ENCODE results near the gene RGS11. TPM values are rescaled to one million over a fixed set of nuclear protein-coding genes. Genes with fewer than 3 reads are reported as not detected.

RGS11 gene
- total and polyA plus RNA-seq, 4 donors, result 1.8 to 5.6 (median 3.2) TPM

DNA sequence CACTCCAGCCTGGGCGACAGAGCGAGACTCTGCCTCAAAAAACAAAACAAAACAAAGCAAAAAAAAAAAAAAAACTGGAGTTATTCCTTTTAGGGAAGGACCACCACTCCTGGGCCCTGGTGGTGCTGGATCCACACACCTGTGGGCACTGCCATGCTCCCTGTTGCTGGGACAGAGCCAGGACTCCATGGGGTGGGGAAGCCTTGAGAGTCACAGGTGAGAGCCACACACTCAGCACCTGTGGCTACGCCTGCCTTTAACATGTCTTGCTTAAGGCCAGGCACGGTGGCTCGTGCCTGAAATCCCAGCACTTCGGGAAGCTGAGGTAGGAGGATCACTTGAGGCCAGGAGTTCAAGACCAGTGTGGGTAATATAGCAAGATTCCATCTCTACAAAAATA lies 25.5 kb upstream of the RGS11 start:
- Histone ChIP-seq H3K36me3 (ENCODE audit: control insufficient read depth in 4 of 4, insufficient read depth in 4 of 4, low read length in 4 of 4) (peaks cover 0 to 46% (median 2%) of the 10 kb centered on the region in 4 donors), H3K27ac (ENCODE audit: low read depth in 1 of 2, low read length in 1 of 2) (no peak overlapping the region), H3K9ac (ENCODE audit: insufficient read depth in 1 of 2, low read length in 2 of 2) (no peak overlapping the region), H3K4me3 (no peak overlapping the region), H3K9me3 (ENCODE audit: control insufficient read depth in 4 of 4, insufficient read depth in 3 of 4, low read length in 3 of 4) (no peaks in the 10 kb centered on the region), H3K4me1 (ENCODE audit: control insufficient read depth in 5 of 5, insufficient read depth in 5 of 5, low read length in 5 of 5) (no peaks in the 10 kb centered on the region), H3K27me3 (ENCODE audit: control insufficient read depth in 3 of 3, insufficient read depth in 3 of 3, low read length in 2 of 3) (no peaks in the 10 kb centered on the region)
- TF ChIP-seq, protein P1, sequence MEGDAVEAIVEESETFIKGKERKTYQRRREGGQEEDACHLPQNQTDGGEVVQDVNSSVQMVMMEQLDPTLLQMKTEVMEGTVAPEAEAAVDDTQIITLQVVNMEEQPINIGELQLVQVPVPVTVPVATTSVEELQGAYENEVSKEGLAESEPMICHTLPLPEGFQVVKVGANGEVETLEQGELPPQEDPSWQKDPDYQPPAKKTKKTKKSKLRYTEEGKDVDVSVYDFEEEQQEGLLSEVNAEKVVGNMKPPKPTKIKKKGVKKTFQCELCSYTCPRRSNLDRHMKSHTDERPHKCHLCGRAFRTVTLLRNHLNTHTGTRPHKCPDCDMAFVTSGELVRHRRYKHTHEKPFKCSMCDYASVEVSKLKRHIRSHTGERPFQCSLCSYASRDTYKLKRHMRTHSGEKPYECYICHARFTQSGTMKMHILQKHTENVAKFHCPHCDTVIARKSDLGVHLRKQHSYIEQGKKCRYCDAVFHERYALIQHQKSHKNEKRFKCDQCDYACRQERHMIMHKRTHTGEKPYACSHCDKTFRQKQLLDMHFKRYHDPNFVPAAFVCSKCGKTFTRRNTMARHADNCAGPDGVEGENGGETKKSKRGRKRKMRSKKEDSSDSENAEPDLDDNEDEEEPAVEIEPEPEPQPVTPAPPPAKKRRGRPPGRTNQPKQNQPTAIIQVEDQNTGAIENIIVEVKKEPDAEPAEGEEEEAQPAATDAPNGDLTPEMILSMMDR (IDR thresholded peaks at IDR 0.05; ENCODE audit: control extremely low read depth, extremely low read depth), result no peak
- DNase-seq (no peak), ATAC-seq (ENCODE audit: insufficient read depth, low FRiP score) (no peak)
- WGBS, 2 donors, result 87 to 93% methylated on average over 5 to 6 of the region's 6 CpGs

DNA sequence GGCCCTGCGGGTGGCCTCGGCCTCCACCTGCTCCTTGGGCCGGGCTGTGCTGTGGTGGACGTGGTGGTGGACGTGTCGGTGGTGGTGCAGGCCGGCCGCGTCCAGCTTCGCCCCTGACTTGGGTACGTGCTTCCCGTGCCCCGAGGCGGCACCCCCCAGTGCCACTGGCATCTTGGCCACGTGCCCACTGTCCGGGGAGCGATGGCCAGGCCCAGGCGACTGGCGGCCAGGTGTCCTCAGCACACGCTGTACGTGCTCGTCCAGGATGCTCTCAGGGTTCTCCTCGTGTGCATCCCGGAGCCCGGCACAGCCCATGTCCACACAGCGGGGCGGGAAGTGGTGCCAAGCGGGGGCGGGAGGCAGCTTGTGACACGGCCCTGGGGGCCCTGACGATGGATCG lies 22.1 kb upstream of the RGS11 start:
- H3K27ac ChIP-seq (ENCODE audit: low read depth in 1 of 2, low read length in 1 of 2), result no peak overlapping the region
- ATAC-seq (ENCODE audit: insufficient read depth, low FRiP score) (no peak), DNase-seq (no peak)
- no peaks in the 10 kb centered on the region for H3K9me3 ChIP-seq (ENCODE audit: control insufficient read depth in 4 of 4, insufficient read depth in 3 of 4, low read length in 3 of 4)
- no peaks in the 10 kb centered on the region for H3K4me1 ChIP-seq (ENCODE audit: control insufficient read depth in 5 of 5, insufficient read depth in 5 of 5, low read length in 5 of 5)
- peaks cover 0 to 45% (median 2%) of the 10 kb centered on the region in 4 donors for H3K36me3 ChIP-seq (ENCODE audit: control insufficient read depth in 4 of 4, insufficient read depth in 4 of 4, low read length in 4 of 4)
- TF ChIP-seq, protein P1 (IDR thresholded peaks at IDR 0.05; ENCODE audit: control extremely low read depth, extremely low read depth), result no peak
- no peak overlapping the region for H3K4me3 ChIP-seq
- H3K27me3 ChIP-seq (ENCODE audit: control insufficient read depth in 3 of 3, insufficient read depth in 3 of 3, low read length in 2 of 3), result no peaks in the 10 kb centered on the region
- 96 to 97% methylated on average over 32 of the region's 32 CpGs for WGBS, 2 donors
- no peak overlapping the region for H3K9ac ChIP-seq (ENCODE audit: insufficient read depth in 1 of 2, low read length in 2 of 2)

DNA sequence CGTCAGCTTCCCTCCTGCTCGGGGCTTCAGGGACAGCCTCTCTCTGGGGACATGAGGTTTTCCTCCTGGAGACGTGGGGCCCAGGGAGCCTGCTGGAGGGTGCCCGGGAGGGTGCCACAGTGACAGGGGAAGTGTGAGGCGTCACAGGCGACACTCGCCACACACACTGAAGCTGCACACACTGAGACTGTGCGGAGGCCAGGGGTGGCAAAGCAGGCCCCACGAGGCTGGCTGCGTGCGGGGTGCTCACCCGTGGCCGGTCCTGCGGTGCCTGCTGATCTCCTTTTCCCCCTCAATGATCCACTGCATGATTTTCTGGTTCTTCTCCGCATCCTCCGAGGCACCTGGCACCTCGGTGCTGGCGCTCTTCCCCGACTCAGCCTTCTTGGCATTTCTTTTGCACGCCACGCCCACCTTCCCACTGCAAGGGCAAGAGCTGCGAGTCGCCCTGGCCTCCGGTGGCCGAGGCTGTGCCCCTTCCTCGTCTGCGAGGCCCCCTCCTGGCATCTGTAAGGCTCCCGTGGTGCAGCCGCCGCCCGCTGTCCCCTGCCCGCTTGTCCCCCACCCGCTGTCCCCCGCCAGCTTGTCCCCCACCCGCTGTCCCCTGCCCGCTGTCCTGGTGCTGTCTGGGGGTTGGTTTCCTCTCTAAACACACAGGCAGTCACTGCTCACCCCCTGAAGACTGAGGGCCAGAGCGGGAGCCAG lies 21.2 kb upstream of the RGS11 start:
- no peak for ATAC-seq (ENCODE audit: insufficient read depth, low FRiP score)
- Histone ChIP-seq H3K27ac (ENCODE audit: low read depth in 1 of 2, low read length in 1 of 2) (no peak overlapping the region), H3K9me3 (ENCODE audit: control insufficient read depth in 4 of 4, insufficient read depth in 3 of 4, low read length in 3 of 4) (no peaks in the 10 kb centered on the region), H3K9ac (ENCODE audit: insufficient read depth in 1 of 2, low read length in 2 of 2) (no peak overlapping the region), H3K4me3 (no peak overlapping the region), H3K27me3 (ENCODE audit: control insufficient read depth in 3 of 3, insufficient read depth in 3 of 3, low read length in 2 of 3) (no peaks in the 10 kb centered on the region), H3K4me1 (ENCODE audit: control insufficient read depth in 5 of 5, insufficient read depth in 5 of 5, low read length in 5 of 5) (no peaks in the 10 kb centered on the region), H3K36me3 (ENCODE audit: control insufficient read depth in 4 of 4, insufficient read depth in 4 of 4, low read length in 4 of 4) (peaks cover 0 to 43% (median 2%) of the 10 kb centered on the region in 4 donors)
- TF ChIP-seq, protein P1 (IDR thresholded peaks at IDR 0.05; ENCODE audit: control extremely low read depth, extremely low read depth), result no peak
- no peak for DNase-seq
- 91 to 92% methylated on average over 33 to 37 of the region's 37 CpGs for WGBS, 2 donors

DNA sequence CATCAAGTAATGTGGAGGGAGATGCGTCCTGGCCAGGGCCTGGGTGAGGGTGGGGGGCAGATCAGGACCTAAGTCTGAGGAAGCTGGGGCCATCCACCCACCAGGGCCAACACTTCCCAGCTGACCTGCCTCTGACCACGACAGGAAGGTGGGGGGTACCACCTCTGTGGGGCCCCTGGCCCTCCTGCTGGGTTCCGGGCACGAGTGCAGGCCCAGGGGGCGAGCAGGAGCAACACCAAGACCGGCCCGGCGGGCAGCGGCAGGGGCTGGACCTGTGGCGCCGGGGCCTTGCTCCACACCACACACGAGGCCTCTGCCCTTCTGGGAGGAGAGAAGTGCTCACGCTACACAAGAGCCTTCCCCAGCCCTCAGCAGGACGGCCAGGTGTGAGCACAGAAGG lies 20.5 kb upstream of the RGS11 start:
- Histone ChIP-seq H3K4me1 (ENCODE audit: control insufficient read depth in 5 of 5, insufficient read depth in 5 of 5, low read length in 5 of 5) (no peaks in the 10 kb centered on the region), H3K36me3 (ENCODE audit: control insufficient read depth in 4 of 4, insufficient read depth in 4 of 4, low read length in 4 of 4) (peaks cover 0 to 46% (median 2%) of the 10 kb centered on the region in 4 donors), H3K27ac (ENCODE audit: low read depth in 1 of 2, low read length in 1 of 2) (no peak overlapping the region), H3K9me3 (ENCODE audit: control insufficient read depth in 4 of 4, insufficient read depth in 3 of 4, low read length in 3 of 4) (no peaks in the 10 kb centered on the region), H3K27me3 (ENCODE audit: control insufficient read depth in 3 of 3, insufficient read depth in 3 of 3, low read length in 2 of 3) (no peaks in the 10 kb centered on the region), H3K4me3 (no peak overlapping the region), H3K9ac (ENCODE audit: insufficient read depth in 1 of 2, low read length in 2 of 2) (no peak overlapping the region)
- WGBS, 2 donors, result 93 to 96% methylated on average over 14 of the region's 14 CpGs
- ATAC-seq (ENCODE audit: insufficient read depth, low FRiP score) (no peak), DNase-seq (no peak)
- TF ChIP-seq, protein P1 (IDR thresholded peaks at IDR 0.05; ENCODE audit: control extremely low read depth, extremely low read depth), result no peak

Data from lung (tissue), 12 donors.